ENCODE results near the gene ZCRB1.

Gene ZCRB1

DNA sequence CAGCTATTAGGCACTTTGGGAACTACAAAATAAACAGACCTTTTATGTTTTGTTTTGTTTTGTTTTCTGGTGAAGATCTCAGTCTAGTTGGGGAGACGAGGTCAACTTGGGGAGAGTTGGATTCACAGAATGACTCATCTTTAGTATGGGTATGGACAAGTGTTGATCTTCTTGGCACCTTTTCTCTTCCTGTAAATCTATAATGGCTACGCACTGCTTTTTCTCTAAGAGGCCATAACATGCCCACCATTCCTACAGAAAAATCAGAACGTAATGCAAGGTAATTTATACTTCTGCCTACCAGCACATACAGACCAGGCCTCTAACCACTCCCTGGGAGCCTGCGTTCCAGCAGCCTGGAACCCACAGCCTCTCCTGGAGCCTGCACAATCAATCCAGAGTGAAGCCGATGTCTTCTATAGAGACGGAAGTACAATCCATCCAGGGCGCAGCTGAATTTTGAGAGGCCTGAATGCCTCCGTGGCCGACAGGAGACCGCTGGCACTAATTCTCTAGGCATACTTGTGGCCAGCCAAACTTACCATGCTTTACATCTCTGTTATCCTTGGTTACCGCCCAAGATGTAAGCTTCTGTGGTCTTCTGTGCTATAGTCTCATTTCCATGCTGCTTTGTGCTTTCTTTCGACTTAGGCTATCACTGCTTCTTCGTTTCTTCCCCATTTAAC, 790 bp upstream of the ZCRB1 start:
- no peak for DNase-seq

GRCh38 chr12:42325326-42325652, 605 bp downstream of the ZCRB1 start:
- DNase-seq: no peak

DNA sequence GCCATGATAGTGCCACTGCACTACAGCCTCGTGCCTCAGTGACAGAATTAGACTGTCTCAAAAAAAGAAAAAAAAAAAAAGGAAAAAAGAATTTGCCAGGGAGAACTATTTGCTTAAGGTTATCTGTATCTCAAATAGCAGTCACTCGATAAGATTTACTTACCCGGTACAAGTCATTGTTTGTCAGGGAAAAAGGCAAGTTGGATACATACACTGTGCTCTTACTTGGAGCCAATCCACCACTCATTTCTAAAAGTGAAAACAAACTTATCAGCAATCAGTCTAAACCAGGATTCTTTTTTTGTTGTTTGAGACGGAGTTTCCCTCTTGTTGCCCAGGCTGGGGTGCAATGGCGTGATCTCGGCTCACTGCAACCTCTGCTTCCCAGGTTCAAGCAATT, 2.0 kb downstream of the ZCRB1 start:
- DNase-seq: no peak

DNA sequence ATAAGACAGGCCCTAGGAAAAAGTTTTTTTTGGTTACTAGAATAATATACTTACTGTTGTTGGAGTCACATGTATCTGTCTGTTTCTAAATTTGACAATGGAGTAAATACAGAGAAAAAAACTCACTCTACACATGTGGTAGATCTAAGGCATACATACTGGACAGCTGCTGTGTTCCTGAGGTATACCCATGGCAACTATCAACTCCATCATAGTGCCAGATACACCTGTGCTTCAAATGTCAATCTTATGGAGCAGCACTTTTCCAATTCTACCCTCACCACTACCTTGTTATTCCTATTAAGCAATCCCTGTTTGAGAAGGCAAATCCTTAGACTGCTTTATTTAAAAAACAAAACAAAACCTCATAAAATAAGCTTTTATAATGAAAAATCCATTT, 3.3 kb downstream of the ZCRB1 start:
- DNase-seq: no peak

GRCh38 chr12:42320796-42321195, 5.1 kb downstream of the ZCRB1 start:
- DNase-seq: no peak

DNA sequence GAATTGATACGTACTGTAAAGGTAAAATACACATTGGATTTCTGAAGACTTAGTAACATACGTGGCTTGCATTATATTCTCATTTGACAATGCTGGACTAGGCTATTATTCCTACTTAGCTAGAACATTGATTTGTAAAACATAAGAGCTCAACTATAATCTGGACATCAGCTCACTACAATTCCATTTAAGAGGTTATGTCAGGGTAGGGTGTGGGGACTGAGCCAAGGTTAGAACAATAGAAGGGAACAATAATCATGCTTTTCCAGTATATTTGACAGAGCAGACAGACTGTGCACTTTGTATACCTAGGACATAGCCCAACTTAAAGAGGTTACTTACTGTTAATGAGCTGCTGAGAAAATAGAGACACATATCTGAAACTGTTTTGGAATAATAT, 10.8 kb downstream of the ZCRB1 start:
- no peak for DNase-seq

DNA sequence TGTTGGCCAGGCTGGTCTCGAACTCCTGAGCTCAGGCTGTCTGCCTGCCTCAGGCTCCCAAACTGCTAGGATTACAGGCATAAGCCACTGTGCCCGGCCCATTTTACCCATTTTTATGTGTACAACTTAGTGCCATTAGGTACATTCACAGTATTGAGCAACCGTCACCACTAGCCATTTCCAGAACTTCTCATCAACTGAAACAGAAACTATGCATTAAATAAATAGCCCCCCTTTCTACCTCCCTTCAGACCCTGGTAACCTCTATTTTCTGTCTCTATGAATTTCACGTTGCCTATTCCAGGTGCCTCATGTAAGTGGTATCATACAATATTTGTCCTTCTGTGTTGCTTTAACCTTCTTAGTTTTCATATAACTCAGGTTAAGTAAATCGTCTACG, 15.9 kb downstream of the ZCRB1 start:
- no peak for DNase-seq

GRCh38 chr12:42308390-42308789, 17.5 kb downstream of the ZCRB1 start:
- DNase-seq: no peak

DNA sequence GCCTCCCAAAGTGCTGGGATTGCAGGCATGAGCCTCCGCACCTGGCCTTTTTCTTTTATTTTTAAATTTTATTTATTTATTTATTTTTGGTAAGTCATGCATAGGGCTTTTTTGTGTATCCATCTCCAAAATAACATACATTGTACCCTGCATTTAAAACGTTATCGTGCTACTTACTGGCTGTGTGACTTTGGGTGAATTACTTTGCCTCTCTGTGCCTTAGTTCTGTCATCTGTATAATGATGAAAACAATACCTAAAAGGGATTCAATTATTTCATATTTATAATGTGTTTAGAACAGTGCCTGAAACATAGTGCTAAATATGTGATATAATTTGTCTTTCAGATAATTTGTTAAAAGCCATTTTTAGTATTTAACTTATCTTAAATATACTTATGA, 19.6 kb downstream of the ZCRB1 start:
- DNase-seq: no peak

GRCh38 chr12:42299392-42300308, 26.2 kb downstream of the ZCRB1 start:
- no peak for DNase-seq

GRCh38 chr12:42298887-42299286, 27.0 kb downstream of the ZCRB1 start:
- DNase-seq: no peak

DNA sequence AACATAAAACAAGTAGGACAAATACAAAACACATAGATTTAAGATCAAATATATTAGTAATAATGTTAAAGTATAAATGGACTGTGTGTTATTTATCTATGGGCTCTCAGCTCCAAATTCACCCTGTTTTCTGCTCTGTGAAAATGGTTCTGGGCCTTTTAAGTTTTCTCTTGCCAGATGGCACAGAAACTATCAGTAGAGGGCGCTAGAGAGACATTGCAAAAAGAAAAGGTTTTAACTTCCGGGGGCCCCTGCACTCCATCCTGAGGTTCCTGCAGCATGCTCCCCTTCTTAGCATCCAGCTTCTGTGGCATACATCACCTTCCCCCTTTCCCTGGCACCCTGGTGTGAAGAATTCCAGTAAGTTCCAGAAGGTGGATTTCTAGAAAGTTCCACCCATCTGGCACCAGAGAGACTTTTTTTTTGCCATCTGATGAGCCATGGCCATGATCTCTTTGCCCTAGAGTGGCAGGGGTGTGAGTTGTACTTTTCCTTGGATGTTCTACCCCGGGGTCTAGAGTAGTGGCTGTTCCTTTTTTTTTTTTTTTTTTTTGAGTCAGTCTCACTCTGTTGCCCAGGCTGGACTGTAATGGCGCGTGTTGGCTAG, 29.3 kb downstream of the ZCRB1 start:
- no peak for DNase-seq

- no peak for DNase-seq
Observed at GRCh38 chr12:42291680-42292079, 34.2 kb downstream of the ZCRB1 start.

DNA sequence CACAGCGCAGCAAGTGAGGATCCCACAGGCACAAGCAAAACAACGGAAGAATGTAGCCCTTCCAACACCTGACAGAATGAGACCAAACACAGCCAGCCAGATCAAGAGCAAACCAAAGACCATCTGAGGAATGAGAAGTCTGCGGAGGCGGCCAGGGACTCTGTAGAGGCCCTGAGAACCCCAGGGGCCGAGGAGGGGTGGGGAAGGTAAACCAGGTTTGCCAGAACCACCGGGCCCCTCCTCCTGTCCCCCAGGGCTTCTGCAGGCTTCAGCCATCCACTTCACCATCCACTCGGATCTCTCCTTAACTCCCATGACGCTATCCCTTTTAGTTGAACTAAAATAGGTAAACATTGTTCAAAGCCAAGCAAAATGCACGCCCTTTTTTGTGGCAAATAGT, 37.4 kb downstream of the ZCRB1 start:
- no peak for DNase-seq

DNA sequence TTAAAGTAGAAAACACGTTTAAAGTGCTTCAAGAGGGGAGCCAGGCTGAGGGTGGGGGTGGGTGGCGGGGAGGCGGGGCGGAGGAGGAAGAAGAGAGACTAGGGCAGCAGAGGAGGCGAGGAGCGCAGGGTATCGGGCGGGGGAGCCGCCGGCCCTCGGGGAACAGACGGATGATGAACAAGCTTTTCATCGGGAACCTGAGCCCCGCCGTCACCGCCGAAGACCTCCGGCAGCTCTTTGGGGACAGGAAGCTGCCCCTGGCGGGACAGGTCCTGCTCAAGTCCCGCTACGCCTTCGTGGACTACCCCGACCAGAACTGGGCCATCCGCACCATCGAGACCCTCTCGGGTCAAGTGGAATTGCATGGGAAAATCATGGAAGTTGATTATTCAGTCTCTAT, 39.2 kb downstream of the ZCRB1 start:
- no peak for DNase-seq

DNA sequence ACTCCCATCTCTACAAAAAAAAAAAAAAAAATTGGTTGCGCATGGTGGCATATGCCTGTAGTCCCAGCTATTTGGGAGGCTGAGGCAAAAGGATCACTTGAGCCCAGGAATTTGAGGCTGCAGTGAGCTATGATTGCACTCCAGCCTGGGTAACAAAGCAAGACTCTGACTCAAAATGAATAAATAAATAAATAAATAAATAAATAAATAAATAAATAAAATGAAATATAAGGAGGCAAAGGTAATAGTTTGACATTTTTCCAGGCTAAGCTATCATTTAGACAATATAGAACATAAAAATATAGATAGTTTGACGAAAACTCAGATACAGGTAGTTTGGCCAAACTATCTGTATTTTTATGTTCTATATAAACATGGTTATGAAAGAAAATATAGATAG, 40.5 kb downstream of the ZCRB1 start:
- no peak for DNase-seq

GRCh38 chr12:42284876-42285275, 41.0 kb downstream of the ZCRB1 start:
- no peak for DNase-seq

GRCh38 chr12:42284157-42284556, 41.7 kb downstream of the ZCRB1 start:
- DNase-seq: no peak

GRCh38 chr12:42283739-42284138, 42.2 kb downstream of the ZCRB1 start:
- no peak for DNase-seq

- DNase-seq: no peak
Observed at GRCh38 chr12:42282294-42282693, 43.6 kb downstream of the ZCRB1 start.

DNA sequence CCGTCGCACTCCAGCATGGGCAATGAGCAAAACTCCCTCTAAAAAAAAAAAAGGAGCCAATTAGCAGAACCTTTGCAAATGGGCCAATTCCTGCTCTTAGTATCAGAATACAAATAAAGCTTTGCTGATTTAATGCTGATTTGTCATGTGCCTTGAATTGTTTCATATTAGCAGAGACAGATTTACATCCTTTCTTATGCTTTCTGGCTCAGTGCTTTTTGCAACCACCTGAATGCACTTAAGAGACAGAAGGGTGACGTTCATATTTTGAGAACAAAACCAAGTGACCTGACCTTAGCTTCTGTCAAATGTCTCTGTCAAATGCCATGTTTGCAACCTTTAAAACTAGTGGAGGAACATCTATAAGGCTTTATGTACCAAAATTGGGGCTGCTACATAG, 44.0 kb downstream of the ZCRB1 start:
- no peak for DNase-seq

GRCh38 chr12:42281278-42281677, 44.6 kb downstream of the ZCRB1 start:
- no peak for DNase-seq

DNA sequence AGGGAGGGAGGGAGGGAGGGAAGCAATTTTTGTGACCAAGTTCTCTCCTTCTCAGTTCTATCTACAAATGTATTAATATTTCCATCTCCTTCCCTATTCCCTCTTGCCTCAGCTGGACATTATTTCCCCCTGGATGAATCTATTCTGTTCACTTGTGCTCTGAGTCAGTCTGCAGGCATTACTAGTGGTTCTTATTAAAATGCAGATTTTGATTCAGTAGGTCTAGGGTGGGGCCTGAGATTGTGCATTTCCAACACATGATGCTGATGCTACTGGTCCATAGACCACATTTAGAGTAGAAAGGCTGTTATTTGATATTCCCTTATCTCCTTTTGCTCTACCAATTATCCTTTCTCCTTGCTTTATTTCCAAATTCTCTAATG, 47.8 kb downstream of the ZCRB1 start:
- DNase-seq: no peak

DNA sequence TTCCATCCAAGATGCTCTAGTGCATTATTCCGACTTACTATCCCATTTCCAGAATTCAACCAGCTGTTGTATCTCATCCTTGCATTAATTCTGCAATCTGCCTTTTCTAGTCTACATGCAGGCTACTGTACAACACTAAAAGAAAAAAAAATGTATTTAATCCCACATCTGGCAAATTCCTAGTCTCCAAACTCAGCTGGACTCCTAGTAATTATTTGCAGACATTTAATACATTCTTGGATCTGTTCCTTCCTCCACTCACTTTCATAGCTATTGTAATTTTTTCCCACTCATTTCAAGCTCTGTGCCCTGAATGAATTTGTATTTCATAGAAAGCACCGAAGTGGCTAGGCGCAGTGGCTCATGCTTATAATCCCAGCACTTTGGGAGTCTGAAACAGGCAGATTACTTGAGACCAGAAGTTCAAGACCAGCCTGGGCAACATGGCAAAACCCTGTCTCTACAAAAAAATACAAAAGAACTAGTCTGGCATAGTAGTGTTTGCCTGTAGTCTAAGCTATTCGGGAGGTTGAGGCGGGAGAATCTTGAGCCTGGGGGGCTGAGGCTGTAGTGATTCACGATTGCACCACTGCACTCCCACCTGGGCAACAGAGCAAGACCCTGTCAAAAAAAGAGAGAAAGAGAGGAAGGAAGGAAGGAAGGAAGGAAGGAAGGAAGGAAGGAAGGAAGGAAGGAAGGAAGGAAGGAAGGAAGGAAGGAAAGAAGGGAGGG, 48.3 kb downstream of the ZCRB1 start:
- no peak for DNase-seq

Data from NCI-H524 treated with DMSO at 0.1 percent for 48 hours (cell line).